ENCODE data around the gene FAM219A.

FAM219A gene

GRCh38 chr9:34503406-34503805 lies 45.0 kb upstream of the FAM219A start:
- POLR2A ChIA-PET: no interaction called here
- no peak overlapping the region for H3K4me3 ChIP-seq (ENCODE audit: low read depth, low read length)
- CTCF ChIA-PET: interaction anchor here (1.3 to 15.2 kb wide), 9 partner anchors 11 to 170 kb away, joined by 3 to 193 read pairs (median 52); no protein-coding TSS in a partner anchor
- DNase-seq (ENCODE audit: low read depth, low spot score): no peak
- TF ChIP-seq CTCF (IDR thresholded peaks at IDR 0.05; ENCODE audit: insufficient read depth, low read length, missing control alignments): no peak

- no peak overlapping the region for H3K4me3 ChIP-seq (ENCODE audit: low read depth, low read length)
- TF ChIP-seq CTCF (IDR thresholded peaks at IDR 0.05; ENCODE audit: insufficient read depth, low read length, missing control alignments): no peak
- no peak for DNase-seq (ENCODE audit: low read depth, low spot score)
- ChIA-PET CTCF (interaction anchor here (1.3 to 15.2 kb wide), 14 partner anchors 12 to 169 kb away, joined by 3 to 193 read pairs (median 38); partner anchors contain the start of genes DNAI1 and FAM219A), POLR2A (no interaction called here)
These were observed 44.5 kb upstream of the FAM219A start for GRCh38 chr9:34502891-34503290.

- ChIA-PET CTCF (interaction anchor here (0.9 to 15.2 kb wide), 27 partner anchors 11 to 169 kb away, joined by 3 to 193 read pairs (median 11); partner anchors contain the start of genes CNTFR, DNAI1 and FAM219A), POLR2A (no interaction called here)
- no peak overlapping the region for H3K4me3 ChIP-seq (ENCODE audit: low read depth, low read length)
- no peak for DNase-seq (ENCODE audit: low read depth, low spot score)
- TF ChIP-seq CTCF (IDR thresholded peaks at IDR 0.05; ENCODE audit: insufficient read depth, low read length, missing control alignments): no peak
These were observed 44.1 kb upstream of the FAM219A start for GRCh38 chr9:34502471-34502870.

GRCh38 chr9:34501889-34502425 lies 43.6 kb upstream of the FAM219A start:
- ChIA-PET CTCF (interaction anchor here (0.9 to 15.2 kb wide), 33 partner anchors 11 to 168 kb away, joined by 3 to 193 read pairs (median 10); partner anchors contain the start of genes CNTFR, DNAI1 and FAM219A), POLR2A (interaction anchor here (0.8 kb wide), 1 partner anchor 11 kb away, joined by 3 read pairs; no protein-coding TSS in a partner anchor)
- TF ChIP-seq CTCF (IDR thresholded peaks at IDR 0.05; ENCODE audit: insufficient read depth, low read length, missing control alignments): peak; percentile 41
- no peak overlapping the region for H3K4me3 ChIP-seq (ENCODE audit: low read depth, low read length)
- peak; percentile 31 for DNase-seq (ENCODE audit: low read depth, low spot score)

GRCh38 chr9:34501372-34501771 lies 43.0 kb upstream of the FAM219A start:
- CTCF ChIA-PET: interaction anchor here (0.9 to 15.2 kb wide), 40 partner anchors 10 to 168 kb away, joined by 3 to 193 read pairs (median 7); partner anchors contain the start of genes CNTFR, DNAI1 and FAM219A
- TF ChIP-seq CTCF (IDR thresholded peaks at IDR 0.05; ENCODE audit: insufficient read depth, low read length, missing control alignments): no peak
- POLR2A ChIA-PET: interaction anchor here (0.8 kb wide), 1 partner anchor 12 kb away, joined by 3 read pairs; no protein-coding TSS in a partner anchor
- H3K4me3 ChIP-seq (ENCODE audit: low read depth, low read length): no peak overlapping the region
- DNase-seq (ENCODE audit: low read depth, low spot score): no peak

GRCh38 chr9:34500623-34501267 lies 42.4 kb upstream of the FAM219A start:
- peak; percentile 90 for TF ChIP-seq CTCF (IDR thresholded peaks at IDR 0.05; ENCODE audit: insufficient read depth, low read length, missing control alignments)
- CTCF ChIA-PET: interaction anchor here (0.7 to 15.2 kb wide), 41 partner anchors 9 to 167 kb away, joined by 3 to 193 read pairs (median 7); partner anchors contain the start of genes DNAI1 and FAM219A
- no peak overlapping the region for H3K4me3 ChIP-seq (ENCODE audit: low read depth, low read length)
- POLR2A ChIA-PET: no interaction called here
- DNase-seq (ENCODE audit: low read depth, low spot score): no peak
